ENCODE results near the gene DLG2.

DNA sequence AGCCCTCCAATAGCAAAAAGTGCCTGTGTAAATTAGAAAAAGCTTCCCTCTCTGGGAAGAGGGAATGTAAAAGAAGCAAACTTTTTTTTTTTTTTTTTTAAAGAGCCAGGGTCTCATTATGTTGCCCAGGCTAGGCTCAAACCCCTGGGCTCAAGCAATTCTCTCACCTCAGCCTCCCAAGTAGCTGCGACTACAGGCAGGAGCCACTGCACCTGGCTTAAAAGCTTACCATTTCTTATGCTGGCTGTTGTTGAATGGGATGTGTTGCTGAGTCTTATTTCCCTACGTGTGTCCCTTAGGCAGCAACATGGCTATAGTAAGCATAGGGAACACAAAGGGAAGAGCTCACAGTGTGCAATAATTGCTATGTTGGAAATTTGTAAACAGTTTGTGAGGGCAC is 2115.5 kb downstream of the DLG2 start:
- TF ChIP-seq CTCF (IDR thresholded peaks at IDR 0.05; ENCODE audit: low read depth, low read length) (no peak), EZH2phosphoT487 (IDR thresholded peaks at IDR 0.05; ENCODE audit: low read depth) (no peak)
